Non-pigmented ciliary epithelial cell (primary cell): ENCODE data around the gene ENDOV.

Experiments
- DNase-seq: peaks from one replicate; pipeline ENCODE4 v3.0.0-alpha.2; 2010; ENCODE audit warnings: low read depth

ENDOV gene

GRCh38 chr17:80468242-80468641, 53.3 kb downstream of the ENDOV start:
- no peak for DNase-seq

DNA sequence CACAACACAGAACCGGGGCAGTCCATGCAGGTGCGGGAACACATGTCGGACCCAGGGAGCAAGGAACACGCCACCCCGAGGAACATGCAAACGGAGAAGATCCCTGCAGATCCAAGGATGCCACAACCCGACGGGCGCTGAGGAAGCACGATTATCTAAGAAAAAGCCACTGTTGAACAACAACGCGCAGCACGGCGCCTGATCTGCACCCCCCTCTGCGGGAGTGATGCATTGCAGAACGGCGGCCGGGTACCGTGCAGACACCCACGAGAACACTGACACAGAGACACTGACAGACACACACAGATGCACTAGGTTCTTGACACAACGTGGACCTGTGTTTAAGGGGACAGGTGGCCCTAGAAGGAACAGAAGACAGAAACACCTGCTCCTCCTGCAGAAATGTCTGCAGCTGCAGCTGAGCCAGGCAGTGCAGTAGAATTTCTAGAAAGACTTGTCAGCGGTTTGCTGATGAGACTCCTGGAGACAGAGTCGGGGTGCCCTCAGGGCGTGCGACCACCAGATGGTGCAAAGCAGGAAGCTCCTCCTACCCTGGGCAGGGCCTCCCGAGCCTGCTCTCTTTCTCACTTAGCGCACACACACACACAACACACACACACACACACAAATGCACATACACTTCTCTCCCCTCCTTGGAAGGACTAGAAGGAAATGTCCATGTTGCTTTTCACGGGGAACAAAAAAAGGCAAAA, 54.0 kb downstream of the ENDOV start:
- DNase-seq = no peak

DNA sequence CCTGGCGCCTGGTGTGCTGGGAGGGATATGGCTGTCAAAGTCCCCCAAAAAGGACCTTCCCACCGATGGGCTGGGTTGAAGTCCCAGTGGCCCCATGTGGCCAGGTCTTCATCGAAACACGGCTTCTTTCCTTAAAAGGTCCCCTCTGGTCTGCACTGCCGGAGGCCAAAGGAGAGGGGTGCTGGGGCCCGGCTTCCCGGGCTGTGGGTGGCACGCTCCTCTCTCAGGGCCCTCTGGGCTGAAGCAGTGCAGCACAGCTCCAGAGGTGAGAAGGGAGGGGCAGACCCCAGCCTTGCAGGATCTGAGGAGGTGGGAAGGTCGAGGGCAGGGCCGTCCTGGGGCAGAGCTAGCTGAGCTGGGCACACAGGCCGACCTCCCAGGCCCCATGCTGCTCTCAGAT, 54.7 kb downstream of the ENDOV start:
- DNase-seq = no peak

DNA sequence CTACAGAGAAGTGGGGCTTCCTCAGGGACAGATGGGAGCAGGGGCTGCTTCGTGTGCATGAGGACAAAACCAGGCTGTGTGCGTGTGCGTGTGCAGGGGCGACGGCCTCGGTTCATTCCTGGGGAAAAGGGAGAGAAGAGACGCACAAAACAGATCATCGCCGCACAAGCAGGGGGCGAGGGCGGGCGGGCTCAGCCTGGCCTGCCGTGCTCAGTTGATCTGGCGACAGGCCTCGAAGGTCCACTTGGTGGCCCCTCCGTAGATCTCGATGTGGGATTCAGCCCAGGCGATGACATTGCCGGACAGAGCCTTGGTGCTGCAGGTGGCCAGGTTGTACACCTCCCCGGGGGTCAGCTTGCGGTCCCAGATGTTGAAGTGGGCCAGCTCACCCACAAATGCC, 55.6 kb downstream of the ENDOV start:
- no peak for DNase-seq

DNA sequence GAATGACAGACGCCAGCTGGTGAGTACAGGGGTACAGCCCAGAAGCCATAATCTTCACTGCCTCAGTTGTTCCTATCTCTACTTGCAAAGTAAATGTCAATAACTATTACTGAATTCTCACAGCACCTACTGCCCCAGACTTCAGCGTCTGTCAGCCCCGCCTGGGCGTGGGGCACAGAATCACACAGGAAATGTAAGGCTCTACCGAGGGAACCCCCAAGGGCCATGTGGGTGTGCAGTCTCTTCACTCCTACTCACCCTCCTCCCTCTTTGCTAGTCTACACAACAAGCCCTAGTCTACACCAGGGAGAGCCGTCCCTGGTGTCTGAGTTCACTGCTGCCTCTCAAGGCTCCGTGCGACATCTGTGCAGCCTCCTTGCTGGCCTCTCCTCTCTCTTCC, 57.0 kb downstream of the ENDOV start:
- DNase-seq = no peak

GRCh38 chr17:80472996-80473395, 58.0 kb downstream of the ENDOV start:
- no peak for DNase-seq

GRCh38 chr17:80473701-80474100, 58.7 kb downstream of the ENDOV start:
- DNase-seq = no peak

DNA sequence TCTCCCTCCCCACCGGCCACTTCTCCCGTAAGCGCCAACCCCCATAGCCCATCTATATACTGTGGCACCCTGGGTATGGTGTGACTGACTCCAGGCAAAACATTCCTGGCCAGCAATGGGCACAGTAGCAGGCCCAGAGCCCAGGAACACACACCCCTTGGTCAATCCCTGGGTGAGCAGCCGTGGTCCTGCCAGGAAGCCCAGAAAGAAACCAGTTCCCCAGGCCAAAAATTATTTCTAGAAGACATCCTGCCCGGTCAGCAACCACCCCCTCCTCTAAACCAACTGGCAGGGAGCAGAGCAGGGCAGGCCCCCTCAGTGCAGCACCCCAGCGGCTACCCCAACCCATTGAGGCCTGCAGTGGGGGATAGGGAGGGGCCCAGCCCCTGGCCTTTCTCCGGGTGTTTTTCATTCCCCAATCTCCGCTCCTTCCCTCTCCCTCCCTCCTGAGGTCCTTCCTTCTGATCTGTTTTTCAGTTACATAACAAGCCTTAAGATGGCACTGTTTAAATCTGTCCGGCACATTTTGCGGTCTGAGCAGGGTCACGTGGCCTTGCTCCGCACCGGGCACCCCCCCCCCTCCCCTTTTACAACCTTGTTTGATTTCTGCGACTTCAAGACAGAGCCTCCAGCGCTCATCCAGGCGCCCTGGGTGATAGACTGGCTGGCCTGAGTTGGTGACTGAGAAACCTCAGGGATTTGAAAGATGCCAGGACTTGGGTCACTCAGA, 59.4 kb downstream of the ENDOV start:
- no peak for DNase-seq

DNA sequence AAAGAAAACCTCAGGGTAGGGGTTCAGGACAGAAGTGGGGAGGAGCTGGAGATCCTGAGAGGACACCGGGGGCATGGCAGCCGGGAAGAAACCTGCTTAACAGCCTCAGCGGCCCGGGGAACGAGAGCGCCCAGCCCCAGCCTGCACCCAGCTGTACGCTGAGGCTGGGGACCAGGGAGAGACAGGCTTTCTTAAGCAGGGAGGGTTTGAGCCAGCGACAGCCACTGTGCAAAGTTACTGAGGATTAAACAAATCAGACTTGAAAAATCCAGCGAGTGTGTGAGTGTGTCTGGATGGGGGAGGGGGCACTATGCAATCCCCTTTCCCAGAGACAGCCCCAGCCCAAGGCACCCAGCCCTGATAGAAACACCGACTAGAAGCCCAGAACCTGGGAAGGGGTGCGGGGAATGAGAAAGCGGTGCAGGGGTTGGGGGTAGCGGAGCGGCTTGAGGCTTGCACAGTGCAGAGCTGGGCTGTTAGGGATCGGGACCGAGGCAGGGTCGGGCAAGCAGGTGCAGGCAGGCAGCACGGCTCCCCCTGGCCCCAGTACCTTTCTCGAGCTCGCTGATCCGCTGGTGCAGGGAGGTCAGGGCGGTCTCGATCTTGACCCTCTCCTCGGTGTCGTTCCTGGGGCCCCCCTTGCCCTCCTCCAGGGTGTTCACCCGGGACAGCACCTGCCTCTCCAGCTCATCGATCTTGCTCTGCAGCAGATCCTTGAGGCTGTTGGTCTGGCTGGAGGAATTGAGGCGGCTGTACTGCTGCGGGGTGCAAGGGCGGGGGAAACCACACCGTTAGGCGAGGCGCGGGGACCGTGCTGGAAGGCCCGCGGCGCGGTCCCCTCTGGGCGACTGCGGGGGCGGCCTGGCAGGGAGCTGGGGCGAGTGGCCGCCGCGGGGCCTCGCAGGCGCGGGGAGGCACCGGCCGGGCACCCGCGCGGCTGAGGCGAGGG, 60.3 kb downstream of the ENDOV start:
- DNase-seq = no peak

- DNase-seq = no peak
Measured at GRCh38 chr17:80475910-80476876, 61.2 kb downstream of the ENDOV start, which contains the start of gene NPTX1. Gene NPTX1, minus strand, starts transcription at chr17:80476607. Its CDS starts 161 bp downstream, at chr17:80476446.

GRCh38 chr17:80476877-80477646, 62.1 kb downstream of the ENDOV start:
- DNase-seq = no peak

DNA sequence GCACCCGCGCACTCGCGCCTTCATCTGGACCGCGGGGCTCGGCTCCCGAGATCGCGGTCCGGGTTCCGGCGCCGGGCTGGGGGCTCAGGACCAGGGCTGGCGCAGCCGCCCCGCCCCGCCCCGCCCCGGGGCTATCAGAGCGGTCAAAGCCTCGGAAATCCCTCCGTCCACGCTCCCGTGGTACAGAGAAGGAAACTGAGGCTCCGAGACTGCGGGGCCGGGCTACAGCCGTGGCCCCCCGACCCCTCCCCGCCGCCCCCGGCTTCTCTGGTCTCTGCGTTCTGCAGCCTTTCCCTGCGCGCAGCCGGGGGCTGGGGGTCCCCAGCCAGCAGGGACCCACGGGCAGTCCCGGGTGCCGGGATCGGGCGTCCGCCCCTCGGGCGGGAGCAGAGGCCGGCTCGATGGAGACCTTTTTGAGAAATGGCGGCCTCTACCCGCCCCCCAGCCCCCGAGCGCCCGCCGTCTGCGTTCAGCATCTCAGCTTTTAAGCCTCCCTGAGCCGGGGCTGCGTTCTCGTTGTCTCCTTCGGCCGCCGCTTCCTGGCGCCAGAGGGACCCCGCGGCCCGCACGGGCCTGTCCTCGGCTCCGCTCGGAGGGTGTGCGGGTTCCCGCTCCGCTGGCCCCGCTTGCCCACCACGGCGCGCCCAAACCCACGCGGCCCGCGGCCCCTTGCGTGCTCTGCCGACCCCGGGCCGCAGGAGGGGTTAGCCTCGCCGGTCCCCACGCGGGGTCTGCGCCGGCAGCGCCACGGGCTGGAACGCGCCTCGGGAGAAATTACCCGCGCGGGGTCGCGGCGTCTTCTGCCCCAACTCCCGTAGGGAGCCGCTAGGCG, 62.9 kb downstream of the ENDOV start:
- no peak for DNase-seq

GRCh38 chr17:80478487-80479245, 63.7 kb downstream of the ENDOV start:
- DNase-seq = no peak

GRCh38 chr17:80479246-80479566, 64.2 kb downstream of the ENDOV start:
- no peak for DNase-seq

GRCh38 chr17:80480248-80480647, 65.3 kb downstream of the ENDOV start:
- DNase-seq = no peak

DNA sequence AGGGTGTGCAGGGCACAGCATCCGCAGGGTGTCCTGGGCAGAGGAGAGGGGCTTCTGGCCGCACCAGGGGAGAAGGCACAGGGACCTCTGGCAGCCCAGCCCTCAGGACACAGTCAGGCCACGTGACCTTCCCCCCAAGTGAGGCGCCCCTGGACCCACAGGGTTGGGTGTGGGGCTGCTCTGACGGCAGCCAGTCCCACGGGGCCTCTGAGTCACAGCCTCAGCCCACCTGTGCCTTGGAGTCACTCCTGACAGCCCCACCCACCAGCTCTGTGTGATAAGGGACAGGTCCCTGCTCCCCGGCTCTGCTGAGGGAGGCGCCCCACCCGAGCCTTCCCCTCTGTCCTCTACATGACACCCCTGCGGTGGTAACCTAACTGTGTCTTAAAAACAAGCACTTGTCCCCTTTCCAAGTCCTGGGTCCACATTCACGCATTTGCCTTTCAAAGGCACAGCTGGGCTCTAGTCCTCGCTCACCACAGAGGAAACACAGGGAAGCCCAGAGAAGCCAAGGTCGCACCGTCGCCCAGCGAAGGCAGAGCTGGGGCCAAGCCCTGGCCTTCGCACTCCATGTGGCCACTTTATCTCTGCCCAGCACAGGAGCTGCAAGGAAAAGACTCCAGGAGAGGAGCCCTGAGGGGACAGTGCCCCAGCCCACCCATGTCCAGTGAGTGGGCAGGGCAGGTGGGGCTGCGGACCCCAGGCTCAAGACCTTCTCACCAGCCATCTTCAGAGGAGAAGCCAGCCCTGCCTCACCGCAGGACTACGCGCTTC, 66.5 kb downstream of the ENDOV start:
- DNase-seq = no peak

- DNase-seq = no peak
Measured at GRCh38 chr17:80482058-80482318, 67.0 kb downstream of the ENDOV start.

DNA sequence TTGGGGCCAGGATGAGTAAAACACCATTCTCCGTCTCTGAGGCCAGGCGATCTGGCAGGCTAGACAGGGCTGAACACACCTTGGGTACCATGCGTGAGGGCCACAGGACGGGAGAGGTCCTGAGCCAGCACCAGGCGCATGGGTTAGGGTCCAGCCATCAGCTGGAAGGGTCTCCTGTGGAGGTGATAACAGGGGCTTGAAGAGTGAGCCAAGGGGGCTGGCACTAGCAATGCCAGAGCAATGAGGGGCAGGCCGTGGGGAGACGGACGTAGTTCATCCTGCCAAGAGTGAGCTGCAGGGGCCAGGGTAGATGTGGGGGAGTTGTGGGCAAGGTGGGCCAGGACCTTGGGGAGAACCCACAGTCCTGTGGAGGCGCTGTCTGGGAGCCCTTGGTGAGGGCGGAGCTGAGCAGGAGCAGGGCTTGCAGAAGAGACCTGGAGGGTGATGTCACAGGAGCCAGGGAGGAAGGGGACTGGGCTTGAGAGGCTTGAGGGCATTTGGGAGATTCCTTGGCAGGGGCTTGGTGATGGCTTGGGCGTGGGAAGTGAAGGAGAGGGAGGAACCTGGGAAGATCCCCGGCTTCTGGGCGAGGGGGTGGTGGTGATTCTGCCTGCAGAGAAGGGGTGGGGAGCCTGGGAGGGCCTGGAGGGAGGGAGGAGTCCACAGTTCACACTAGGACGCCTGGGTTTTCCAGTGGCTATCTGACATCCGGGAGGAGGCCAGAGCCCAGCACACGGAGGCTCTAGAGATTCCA, 67.8 kb downstream of the ENDOV start:
- DNase-seq = no peak
